ENCODE results near the gene MCCC2. TPM values are rescaled to one million over a fixed set of nuclear protein-coding genes. Genes with fewer than 3 reads are reported as not detected.

Gene MCCC2
- polyA plus RNA-seq, 1 experiment, result 16.2 TPM

- ChIA-PET CTCF (interaction anchor here (1.0 to 3.4 kb wide), 2 partner anchors 9 to 13 kb away, joined by 4 to 13 read pairs; no protein-coding TSS in a partner anchor), POLR2A (no interaction called here)
- TF ChIP-seq CTCF (IDR thresholded peaks at IDR 0.05; ENCODE audit: insufficient read depth, low read depth, low read length), result no peak
- no peaks in the 10 kb centered on the region for H3K36me3 ChIP-seq (ENCODE audit: control insufficient read depth, insufficient read depth, low read length)
- no peak for DNase-seq (ENCODE audit: low read depth)
- H3K27me3 ChIP-seq (ENCODE audit: control insufficient read depth, insufficient read depth, low read length), result peaks cover 13% of the 10 kb centered on the region
- no peak overlapping the region for H3K4me3 ChIP-seq (ENCODE audit: low read depth, low read length)
Observed at GRCh38 chr5:71706906-71707305, 119.8 kb downstream of the MCCC2 start.

Small RNAs within 50 kb of the gene (small RNA-seq; reads per million reads assigned to genes)
- not detected for gene HMGN1P12 (ENCODE audit: insufficient read length, low read depth, low replicate concordance)

Other genes starting within 250 kb of the MCCC2 start
- gene BDP1, start 131.7 kb upstream of the MCCC2 start, polyA plus RNA-seq (2011; rRNA removed), result 3.7 and 8.3 TPM in 2 replicates
- gene CARTPT, start 131.9 kb downstream of the MCCC2 start, polyA plus RNA-seq (2011; rRNA removed), result not detected in 2 replicates

Data from BJ (cell line).